ENCODE measurements around the gene SKAP1. TPM values are rescaled to one million over a fixed set of nuclear protein-coding genes. Genes with fewer than 3 reads are reported as not detected.
"Not testable (repeated sequence)": the region's sequence is repeated elsewhere in the genome, so short reads cannot be mapped to it uniquely, and the experiment has no call there.

SKAP1 gene
- total RNA-seq, 1 donor from 2014 or later, result 25.4 TPM

GRCh38 chr17:48445248-48445620, 15.2 kb upstream of the SKAP1 start:
- DNase-seq (ENCODE audit: low spot score), result no peak

- DNase-seq (ENCODE audit: low spot score), result no peak
These were observed 14.7 kb upstream of the SKAP1 start for GRCh38 chr17:48444516-48445247.

- no peak for DNase-seq (ENCODE audit: low spot score)
These were observed 13.7 kb upstream of the SKAP1 start for GRCh38 chr17:48443712-48444111.

GRCh38 chr17:48442819-48443218, 12.8 kb upstream of the SKAP1 start:
- DNase-seq (ENCODE audit: low spot score), result no peak

GRCh38 chr17:48441862-48442261, 11.8 kb upstream of the SKAP1 start:
- no peak for DNase-seq (ENCODE audit: low spot score)

- DNase-seq (ENCODE audit: low spot score), result no peak
These were observed 11.3 kb upstream of the SKAP1 start for GRCh38 chr17:48441231-48441711.

GRCh38 chr17:48440669-48441068, 10.7 kb upstream of the SKAP1 start:
- peak; percentile 27 for DNase-seq (ENCODE audit: low spot score)

GRCh38 chr17:48439875-48440505, 10.0 kb upstream of the SKAP1 start:
- DNase-seq (ENCODE audit: low spot score), result no peak

- DNase-seq (ENCODE audit: low spot score), result no peak
These were observed 9.3 kb upstream of the SKAP1 start for GRCh38 chr17:48439110-48439850.

GRCh38 chr17:48438516-48439061, 8.6 kb upstream of the SKAP1 start:
- DNase-seq (ENCODE audit: low spot score), result no peak

GRCh38 chr17:48433896-48434295, 3.9 kb upstream of the SKAP1 start:
- DNase-seq (ENCODE audit: low spot score), result no peak

GRCh38 chr17:48432820-48433775, 3.1 kb upstream of the SKAP1 start:
- no peak for DNase-seq (ENCODE audit: low spot score)

- no peak for DNase-seq (ENCODE audit: low spot score)
These were observed 858 bp downstream of the SKAP1 start for GRCh38 chr17:48429156-48429555.

GRCh38 chr17:48427598-48427997, 2.4 kb downstream of the SKAP1 start:
- no peak for DNase-seq (ENCODE audit: low spot score)

GRCh38 chr17:48426761-48427500, 3.1 kb downstream of the SKAP1 start:
- DNase-seq (ENCODE audit: low spot score), result no peak

- no peak for DNase-seq (ENCODE audit: low spot score)
These were observed 3.9 kb downstream of the SKAP1 start for GRCh38 chr17:48426019-48426665.

- DNase-seq (ENCODE audit: low spot score), result not testable (repeated sequence)
These were observed 8.0 kb downstream of the SKAP1 start for GRCh38 chr17:48422060-48422459.

- DNase-seq (ENCODE audit: low spot score), result no peak
These were observed 9.2 kb downstream of the SKAP1 start for GRCh38 chr17:48420823-48421222.

- no peak for DNase-seq (ENCODE audit: low spot score)
These were observed 13.0 kb downstream of the SKAP1 start for GRCh38 chr17:48416971-48417370.
